Adipocyte (in vitro differentiated cells): ENCODE measurements around the gene AKAP9.
"Not testable (repeated sequence)": the region's sequence is repeated elsewhere in the genome, so short reads cannot be mapped to it uniquely, and the experiment has no call there.

Source experiments
- DNase-seq: peaks from one replicate; pipeline ENCODE4 v3.0.0-alpha.2; 2015; ENCODE audit warnings: low read depth
- H3K27me3 ChIP-seq: replicated peaks from 2 replicates; pipeline ENCODE4 v1.7.0; 2013; ENCODE audit warnings: mild to moderate bottlenecking, low read length, moderate library complexity; ENCODE audit not compliant: control insufficient read depth, insufficient read depth
- H3K36me3 ChIP-seq: 2 replicates; pipeline ENCODE4 v1.7.0; 2013; ENCODE audit warnings: low read length, mild to moderate bottlenecking, moderate library complexity; ENCODE audit not compliant: control insufficient read depth, insufficient read depth, severe bottlenecking
- H3K4me1 ChIP-seq: 2 replicates; pipeline ENCODE4 v1.7.0; 2013; ENCODE audit warnings: mild to moderate bottlenecking, low read length, moderate library complexity; ENCODE audit not compliant: control insufficient read depth, insufficient read depth
- H3K4me3 ChIP-seq: 2 replicates; pipeline ENCODE4 v1.7.0; 2013; ENCODE audit warnings: mild to moderate bottlenecking, low read length, moderate library complexity
- H3K9ac ChIP-seq: 2 replicates; pipeline ENCODE4 v1.7.0; 2013; ENCODE audit warnings: mild to moderate bottlenecking, low read length, moderate library complexity
- H3K9me3 ChIP-seq: 2 replicates; pipeline ENCODE4 v1.7.0; 2013; ENCODE audit warnings: mild to moderate bottlenecking, low read length, moderate library complexity; ENCODE audit not compliant: control insufficient read depth

The AKAP9 gene

DNA sequence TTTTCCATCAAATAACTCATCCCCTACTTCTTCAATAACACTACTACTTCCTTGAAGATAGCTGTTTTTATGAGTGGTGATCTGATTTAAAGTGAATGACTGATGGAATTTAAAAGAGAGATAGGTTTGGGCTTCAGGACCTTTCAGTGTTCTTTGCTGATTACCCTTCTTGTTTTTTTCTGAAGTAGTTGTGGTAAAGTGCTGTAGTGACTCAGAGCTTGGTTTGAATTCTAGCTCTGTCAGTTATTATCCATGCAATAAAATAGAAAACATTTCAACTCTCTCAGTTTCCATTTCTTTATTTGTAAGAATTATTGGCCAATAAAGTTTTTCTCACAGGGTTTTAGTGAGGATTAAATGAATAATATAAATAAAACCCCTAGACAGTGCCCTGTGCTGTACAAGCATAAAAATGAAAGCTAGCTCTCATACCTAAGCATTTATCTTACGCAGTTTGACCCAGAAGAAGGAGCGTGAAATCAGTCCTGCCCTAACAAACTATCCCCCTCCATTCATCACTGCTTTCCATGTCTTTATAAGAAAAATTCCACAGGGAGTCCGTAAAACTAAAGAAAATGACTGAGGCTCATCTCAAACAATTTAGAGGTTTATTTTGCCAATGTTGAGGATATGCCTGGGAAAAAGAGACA lies 25.1 kb upstream of the AKAP9 start:
- Histone ChIP-seq H3K4me3 (no peak overlapping the region), H3K27me3 (no peaks in the 10 kb centered on the region), H3K36me3 (no peaks in the 10 kb centered on the region), H3K9ac (no peak overlapping the region), H3K9me3 (no peaks in the 10 kb centered on the region), H3K4me1 (peaks cover 25% of the 10 kb centered on the region)
- DNase-seq, result peak; percentile 10

DNA sequence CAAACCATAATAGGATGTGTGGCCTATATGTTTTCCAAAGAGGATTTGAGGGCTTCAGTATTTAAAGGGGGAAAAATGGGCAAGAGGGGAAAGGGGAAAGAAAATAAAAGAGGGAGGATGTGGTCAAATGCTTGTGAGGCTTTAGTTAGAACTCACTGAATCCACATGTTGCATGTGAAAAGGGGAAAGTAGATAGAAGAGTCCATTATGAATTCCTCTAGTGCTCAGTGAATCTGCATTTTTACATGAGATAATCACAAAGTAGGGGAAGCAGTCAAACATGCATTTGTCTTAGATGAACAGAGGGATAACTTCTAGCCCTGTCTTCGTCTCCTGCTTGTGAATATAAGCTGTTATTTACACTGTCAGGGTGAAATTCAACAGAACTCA lies 24.6 kb upstream of the AKAP9 start:
- no peak overlapping the region for H3K9ac ChIP-seq
- DNase-seq, result no peak
- no peaks in the 10 kb centered on the region for H3K9me3 ChIP-seq

GRCh38 chr7:91918356-91918755 lies 22.3 kb upstream of the AKAP9 start:
- Histone ChIP-seq H3K9ac (no peak overlapping the region), H3K36me3 (no peaks in the 10 kb centered on the region), H3K27me3 (no peaks in the 10 kb centered on the region), H3K9me3 (no peaks in the 10 kb centered on the region), H3K4me1 (peaks cover 18% of the 10 kb centered on the region), H3K4me3 (no peak overlapping the region)
- no peak for DNase-seq

More for the DNA sequence above, 24.6 kb upstream of the AKAP9 start:
- Histone ChIP-seq H3K4me3 (no peak overlapping the region), H3K27me3 (no peaks in the 10 kb centered on the region), H3K4me1 (peaks cover 25% of the 10 kb centered on the region), H3K36me3 (no peaks in the 10 kb centered on the region)

- H3K9ac ChIP-seq, result no peak overlapping the region
- peaks cover 1% of the 10 kb centered on the region for H3K27me3 ChIP-seq
- no peaks in the 10 kb centered on the region for H3K9me3 ChIP-seq
- H3K4me1 ChIP-seq, result no peaks in the 10 kb centered on the region
- no peaks in the 10 kb centered on the region for H3K36me3 ChIP-seq
- no peak for DNase-seq
- no peak overlapping the region for H3K4me3 ChIP-seq
Measured at GRCh38 chr7:91922857-91923256, 17.8 kb upstream of the AKAP9 start.

DNA sequence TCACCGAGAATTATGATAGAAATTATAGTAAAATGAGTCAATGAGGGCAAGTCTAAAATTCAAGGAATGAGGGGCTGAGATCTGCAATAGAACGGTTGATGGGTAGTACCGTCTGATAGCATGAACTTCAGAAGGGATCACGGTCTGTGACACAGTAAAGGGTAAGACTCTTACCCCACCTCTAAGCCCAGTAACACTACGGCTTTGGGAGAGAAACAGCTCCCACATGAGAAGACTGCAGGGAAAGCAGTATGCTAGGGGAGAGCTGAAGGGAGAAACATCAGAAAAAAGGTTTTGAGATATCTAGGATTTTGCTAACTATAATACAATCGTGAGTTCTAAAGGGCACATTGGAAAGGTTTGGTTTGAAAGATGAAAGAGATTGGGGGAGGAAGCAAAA lies 12.8 kb upstream of the AKAP9 start:
- Histone ChIP-seq H3K4me3 (no peak overlapping the region), H3K9me3 (no peaks in the 10 kb centered on the region), H3K4me1 (no peaks in the 10 kb centered on the region), H3K27me3 (peaks cover 3% of the 10 kb centered on the region), H3K9ac (no peak overlapping the region), H3K36me3 (no peaks in the 10 kb centered on the region)
- no peak for DNase-seq

DNA sequence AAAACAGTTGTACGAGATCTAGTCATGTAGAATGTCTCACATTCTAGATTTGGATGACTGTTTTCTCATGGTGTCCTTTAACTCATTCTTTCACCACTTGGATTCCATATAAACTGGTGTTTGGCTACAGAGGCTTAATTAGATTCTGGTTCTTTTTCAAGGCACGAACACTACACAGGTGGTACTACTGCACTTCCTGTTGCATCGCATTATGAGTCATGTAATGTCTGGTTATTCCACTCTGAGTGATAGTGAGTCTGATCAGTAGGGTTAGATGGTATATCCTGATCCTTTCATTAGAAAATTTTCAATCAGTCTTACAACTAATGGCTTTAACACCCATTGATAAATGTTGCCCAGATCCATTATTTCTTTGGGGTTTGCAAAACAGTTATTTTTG lies 11.2 kb upstream of the AKAP9 start:
- Histone ChIP-seq H3K36me3 (no peaks in the 10 kb centered on the region), H3K9ac (no peak overlapping the region), H3K9me3 (no peaks in the 10 kb centered on the region), H3K4me3 (no peak overlapping the region), H3K27me3 (peaks cover 3% of the 10 kb centered on the region), H3K4me1 (no peaks in the 10 kb centered on the region)
- no peak for DNase-seq

- H3K9ac ChIP-seq, result peak overlapping the region; percentile 94
- H3K4me3 ChIP-seq, result peak overlapping the region; percentile 91
- peaks cover 24% of the 10 kb centered on the region for H3K4me1 ChIP-seq
- H3K27me3 ChIP-seq, result no peaks in the 10 kb centered on the region
- H3K36me3 ChIP-seq, result no peaks in the 10 kb centered on the region
- peak; percentile 51 for DNase-seq
- no peaks in the 10 kb centered on the region for H3K9me3 ChIP-seq
Measured at GRCh38 chr7:91940171-91940570, 491 bp upstream of the AKAP9 start.

DNA sequence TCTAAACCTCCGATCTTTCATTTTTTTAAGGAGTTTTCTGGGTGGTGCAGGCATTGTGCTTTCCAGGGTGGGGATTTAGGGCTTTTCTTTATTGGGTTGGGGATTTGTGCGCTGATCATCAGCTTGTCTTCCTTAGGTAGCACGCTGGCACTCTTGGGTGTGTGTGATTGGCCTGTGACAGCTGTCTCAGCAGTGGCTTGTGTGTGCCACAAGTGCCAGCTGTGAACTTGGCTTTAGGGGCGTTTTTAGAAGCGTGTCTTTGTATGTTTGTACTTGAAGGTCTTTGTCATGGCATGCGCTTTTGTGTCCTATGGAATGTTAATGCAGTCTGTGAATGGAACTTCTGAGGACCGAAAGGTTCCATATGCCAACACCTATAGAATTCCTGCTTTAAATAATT lies 788 bp downstream of the AKAP9 start:
- peak overlapping the region; percentile 91 for H3K4me3 ChIP-seq
- no peaks in the 10 kb centered on the region for H3K9me3 ChIP-seq
- H3K36me3 ChIP-seq, result no peaks in the 10 kb centered on the region
- H3K27me3 ChIP-seq, result no peaks in the 10 kb centered on the region
- H3K4me1 ChIP-seq, result peaks cover 37% of the 10 kb centered on the region
- H3K9ac ChIP-seq, result peak overlapping the region; percentile 94
- peak; percentile 64 for DNase-seq

- Histone ChIP-seq H3K9ac (no peak overlapping the region), H3K4me1 (peaks cover 37% of the 10 kb centered on the region), H3K4me3 (peak overlapping the region; percentile 91), H3K27me3 (no peaks in the 10 kb centered on the region), H3K36me3 (no peaks in the 10 kb centered on the region), H3K9me3 (no peaks in the 10 kb centered on the region)
- no peak for DNase-seq
Measured at GRCh38 chr7:91942312-91942711, 1.6 kb downstream of the AKAP9 start.

GRCh38 chr7:91944970-91945369 lies 4.3 kb downstream of the AKAP9 start:
- not testable (repeated sequence) for H3K4me3 ChIP-seq, H3K36me3 ChIP-seq

GRCh38 chr7:91945476-91945875 lies 4.8 kb downstream of the AKAP9 start:
- H3K36me3 ChIP-seq, result no peaks in the 10 kb centered on the region
- DNase-seq, result peak; percentile 90
- peaks cover 29% of the 10 kb centered on the region for H3K4me1 ChIP-seq
- no peaks in the 10 kb centered on the region for H3K9me3 ChIP-seq
- H3K9ac ChIP-seq, result no peak overlapping the region
- peak overlapping the region; percentile 44 for H3K4me3 ChIP-seq
- no peaks in the 10 kb centered on the region for H3K27me3 ChIP-seq

More at GRCh38 chr7:91944970-91945369, 4.3 kb downstream of the AKAP9 start:
- H3K4me1 ChIP-seq, result peaks cover 32% of the 10 kb centered on the region
- H3K27me3 ChIP-seq, H3K9ac ChIP-seq, H3K9me3 ChIP-seq, DNase-seq: not testable (repeated sequence)

DNA sequence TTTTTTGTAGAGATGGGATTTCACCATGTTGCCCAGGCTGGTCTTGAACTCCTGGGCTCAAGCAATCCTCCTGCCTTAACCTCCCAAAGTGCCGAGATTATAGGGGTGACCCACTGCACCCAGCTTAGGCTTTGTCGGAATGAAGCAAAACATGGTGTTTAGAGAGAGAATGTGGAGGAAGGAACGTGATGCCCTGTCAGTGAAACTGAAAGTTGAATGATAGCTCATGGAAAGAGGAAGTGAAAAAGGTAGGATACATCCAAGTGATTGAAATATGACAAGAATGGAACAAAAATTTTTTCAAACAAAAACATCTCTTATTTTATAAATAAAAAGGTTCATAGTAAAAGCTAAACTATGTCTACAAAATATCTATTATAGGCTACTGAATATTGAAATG lies 5.9 kb downstream of the AKAP9 start:
- H3K36me3 ChIP-seq, result no peaks in the 10 kb centered on the region
- no peak for DNase-seq
- no peaks in the 10 kb centered on the region for H3K27me3 ChIP-seq
- H3K4me1 ChIP-seq, result peaks cover 28% of the 10 kb centered on the region
- H3K9me3 ChIP-seq, result no peaks in the 10 kb centered on the region
- H3K9ac ChIP-seq, result no peak overlapping the region
- H3K4me3 ChIP-seq, result no peak overlapping the region
